Lower leg skin (tissue), 3 donors: ENCODE measurements around the gene RUNX1.

Experiments
- POLR2A ChIP-seq, 2 donors: fragments of 450-650 bp; IDR thresholded peaks; one replicate each; pipeline ENCODE4 v1.6.1; 2016 to 2017; ENCODE audit warnings: antibody characterized with exemption in 2 of 2, mild to moderate bottlenecking in 1 of 2, moderate library complexity in 1 of 2
- TF ChIP-seq, protein P1 (sequence below), 3 donors: fragments of 450-650 bp; IDR thresholded peaks; one replicate each; pipeline ENCODE4 v1.5.1; 2016; ENCODE audit warnings: antibody characterized with exemption in 3 of 3, mild to moderate bottlenecking in 3 of 3, moderate library complexity in 2 of 3

DNA sequence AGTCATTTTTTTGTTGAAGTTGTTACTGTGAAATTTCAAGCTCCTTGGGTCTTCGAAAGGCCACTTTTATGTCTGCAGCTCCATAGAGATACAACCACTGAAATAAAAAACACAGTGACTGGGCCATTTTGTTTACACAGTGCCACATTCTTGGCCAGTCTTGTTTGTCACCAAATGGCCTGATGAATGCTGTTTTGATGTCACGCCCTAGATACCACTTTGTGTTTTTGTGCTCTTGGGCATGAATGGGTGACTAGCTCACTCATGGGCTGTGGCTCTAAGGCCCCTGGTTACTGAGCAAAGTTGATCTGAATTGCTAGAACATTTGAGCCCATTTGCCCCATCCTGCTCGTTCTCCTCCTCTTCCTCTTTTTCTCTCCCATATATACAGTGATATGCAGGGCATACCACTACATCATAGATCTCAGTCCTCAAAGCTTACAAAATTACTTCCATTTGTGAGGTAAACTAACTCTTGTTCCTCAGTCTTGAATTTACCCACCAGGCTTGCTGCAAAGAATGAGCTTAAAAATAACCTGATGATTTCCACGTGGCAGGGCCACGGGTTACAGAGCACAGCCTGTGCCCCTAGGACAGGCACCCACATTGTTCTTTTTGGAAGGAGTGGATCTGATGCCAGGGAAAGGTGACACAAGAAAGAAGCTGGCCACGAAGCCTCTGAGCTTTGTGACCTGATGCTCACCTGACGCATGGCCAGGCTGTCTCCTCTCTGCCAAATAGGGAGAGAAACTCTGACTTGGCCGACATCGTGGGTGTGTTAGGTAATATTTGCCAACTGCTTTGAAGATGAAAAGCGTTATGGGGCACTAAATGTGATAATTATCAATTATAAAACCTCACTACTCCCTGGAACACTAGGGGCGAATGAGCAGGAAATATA, 92.4 kb downstream of the RUNX1 start:
- TF ChIP-seq, protein P1, sequence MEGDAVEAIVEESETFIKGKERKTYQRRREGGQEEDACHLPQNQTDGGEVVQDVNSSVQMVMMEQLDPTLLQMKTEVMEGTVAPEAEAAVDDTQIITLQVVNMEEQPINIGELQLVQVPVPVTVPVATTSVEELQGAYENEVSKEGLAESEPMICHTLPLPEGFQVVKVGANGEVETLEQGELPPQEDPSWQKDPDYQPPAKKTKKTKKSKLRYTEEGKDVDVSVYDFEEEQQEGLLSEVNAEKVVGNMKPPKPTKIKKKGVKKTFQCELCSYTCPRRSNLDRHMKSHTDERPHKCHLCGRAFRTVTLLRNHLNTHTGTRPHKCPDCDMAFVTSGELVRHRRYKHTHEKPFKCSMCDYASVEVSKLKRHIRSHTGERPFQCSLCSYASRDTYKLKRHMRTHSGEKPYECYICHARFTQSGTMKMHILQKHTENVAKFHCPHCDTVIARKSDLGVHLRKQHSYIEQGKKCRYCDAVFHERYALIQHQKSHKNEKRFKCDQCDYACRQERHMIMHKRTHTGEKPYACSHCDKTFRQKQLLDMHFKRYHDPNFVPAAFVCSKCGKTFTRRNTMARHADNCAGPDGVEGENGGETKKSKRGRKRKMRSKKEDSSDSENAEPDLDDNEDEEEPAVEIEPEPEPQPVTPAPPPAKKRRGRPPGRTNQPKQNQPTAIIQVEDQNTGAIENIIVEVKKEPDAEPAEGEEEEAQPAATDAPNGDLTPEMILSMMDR (IDR thresholded peaks at IDR 0.05), result no peak
- TF ChIP-seq POLR2A (IDR thresholded peaks at IDR 0.05), result no peak
